Lung (tissue), 12 donors: ENCODE measurements around the gene GOLT1B. TPM values are rescaled to one million over a fixed set of nuclear protein-coding genes. Genes with fewer than 3 reads are reported as not detected.

ENCODE experiments used
- ATAC-seq: fragments of 200-7000 bp; cut with Tn5 transposase; one replicate; pipeline ENCODE4 v1.9.1; 2020; ENCODE audit warnings: moderate number of reproducible peaks; ENCODE audit not compliant: insufficient read depth, low FRiP score
- DNase-seq, 3 donors: peaks; one replicate each; pipeline ENCODE4 v3.0.0-alpha.2; 2013 to 2017
- H3K27ac ChIP-seq, 2 donors: one replicate each; pipeline ENCODE4 v1.5.1; 2013; ENCODE audit warnings: mild to moderate bottlenecking in 2 of 2, moderate library complexity in 2 of 2, control low read depth in 1 of 2, inconsistent platforms in 1 of 2, low read depth in 1 of 2, low read length in 1 of 2
- H3K27me3 ChIP-seq, 3 donors: one replicate each; pipeline ENCODE4 v1.5.1; 2013; ENCODE audit warnings: low read length in 2 of 3; ENCODE audit not compliant: control insufficient read depth in 3 of 3, insufficient read depth in 3 of 3
- H3K36me3 ChIP-seq, 4 donors: one replicate each; pipeline ENCODE4 v1.5.1; 2013; ENCODE audit warnings: low read length in 4 of 4, mild to moderate bottlenecking in 1 of 4, moderate library complexity in 1 of 4; ENCODE audit not compliant: control insufficient read depth in 4 of 4, insufficient read depth in 4 of 4
- H3K4me1 ChIP-seq, 5 donors: one replicate each; pipeline ENCODE4 v1.5.1; 2013; ENCODE audit warnings: low read length in 5 of 5, mild to moderate bottlenecking in 2 of 5, moderate library complexity in 1 of 5; ENCODE audit not compliant: control insufficient read depth in 5 of 5, insufficient read depth in 5 of 5
- H3K4me3 ChIP-seq: one replicate; pipeline ENCODE4 v1.5.1; 2013; ENCODE audit warnings: mild to moderate bottlenecking, control low read depth, moderate library complexity
- H3K9ac ChIP-seq, 2 donors: one replicate each; pipeline ENCODE4 v1.5.1; 2013; ENCODE audit warnings: low read length in 2 of 2, control low read depth in 1 of 2; ENCODE audit not compliant: insufficient read depth in 1 of 2
- H3K9me3 ChIP-seq, 4 donors: one replicate each; pipeline ENCODE4 v1.5.1; 2013; ENCODE audit warnings: low read length in 3 of 4, mild to moderate bottlenecking in 1 of 4, moderate library complexity in 1 of 4; ENCODE audit not compliant: control insufficient read depth in 4 of 4, insufficient read depth in 3 of 4
- CTCF ChIP-seq: IDR thresholded peaks from 2 replicates; pipeline ENCODE4 v1.5.1; 2012; ENCODE audit warnings: mild to moderate bottlenecking; ENCODE audit errors: control extremely low read depth, extremely low read depth
- WGBS, 2 donors: extraction: QIAGEN DNeasy Blood & Tissue Kit; methylation state at CpG; one replicate each; pipeline ENCODE4 v1.1.7; 2013; 5-methylcytosine and 5-hydroxymethylcytosine counted together
- polyA plus RNA-seq, 2 donors: library from polyadenylated mRNA; stranded (reverse); fragments of 200-250 nt; gene quantifications; one replicate each; pipeline ENCODE4 v1.2.1, GENCODE V29; 2013
- total RNA-seq, 2 donors: library from RNA; depleted of rRNA in 1 of 2; stranded (reverse); fragments of >200 nt in 1 of 2; gene quantifications; one replicate each; pipeline ENCODE4 v1.2.1, GENCODE V29; 2014 to 2021
- donor health status: control.
- donor health status: control.
- donor health status: Bipolar disorder and iron deficiency.
- donor health status: healthy.
- donor health status: DM: yes; HTN: yes; CAD: no.

Gene GOLT1B
- total and polyA plus RNA-seq, 4 donors, result 23.9 to 35.0 (median 30.8) TPM

DNA sequence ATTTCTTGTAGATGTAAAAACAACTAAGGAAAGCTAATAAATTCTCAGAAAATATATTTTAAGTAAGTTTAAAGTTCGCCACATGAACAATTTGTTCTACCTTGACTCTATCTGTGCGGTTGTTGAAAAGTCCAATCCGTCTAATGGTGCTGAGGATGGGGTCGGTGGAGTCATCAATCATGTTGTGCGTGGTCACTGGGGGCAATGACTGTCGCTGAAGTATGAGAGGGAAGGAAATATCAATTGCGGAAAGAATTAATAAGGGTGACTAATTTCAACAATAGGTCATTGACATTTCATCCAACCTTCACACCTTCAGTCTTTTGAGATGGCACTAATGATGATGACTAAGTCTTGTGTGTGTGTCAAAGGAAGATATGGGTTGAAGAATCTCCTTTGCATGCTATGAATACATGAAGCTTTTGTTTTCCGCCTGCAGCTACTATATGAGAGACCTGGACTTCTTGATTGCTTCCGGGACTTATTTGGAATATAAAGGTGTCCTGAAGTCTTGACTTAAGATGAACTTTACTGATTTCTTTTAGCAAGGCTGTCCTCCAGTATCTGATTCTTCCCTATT is 56.6 kb downstream of the GOLT1B start:
- H3K9me3 ChIP-seq, result peaks cover 0 to 2% (median 0%) of the 10 kb centered on the region in 4 donors
- 78 to 88% methylated on average over 9 of the region's 9 CpGs for WGBS, 2 donors
- H3K36me3 ChIP-seq, result no peaks in the 10 kb centered on the region
- ATAC-seq (no peak), DNase-seq (no peak)
- H3K27ac ChIP-seq, result no peak overlapping the region
- H3K4me3 ChIP-seq, result no peak overlapping the region
- no peak overlapping the region for H3K9ac ChIP-seq
- peaks cover 0 to under 1% (median 0%) of the 10 kb centered on the region in 5 donors for H3K4me1 ChIP-seq
- no peaks in the 10 kb centered on the region for H3K27me3 ChIP-seq
- TF ChIP-seq CTCF, result no peak

DNA sequence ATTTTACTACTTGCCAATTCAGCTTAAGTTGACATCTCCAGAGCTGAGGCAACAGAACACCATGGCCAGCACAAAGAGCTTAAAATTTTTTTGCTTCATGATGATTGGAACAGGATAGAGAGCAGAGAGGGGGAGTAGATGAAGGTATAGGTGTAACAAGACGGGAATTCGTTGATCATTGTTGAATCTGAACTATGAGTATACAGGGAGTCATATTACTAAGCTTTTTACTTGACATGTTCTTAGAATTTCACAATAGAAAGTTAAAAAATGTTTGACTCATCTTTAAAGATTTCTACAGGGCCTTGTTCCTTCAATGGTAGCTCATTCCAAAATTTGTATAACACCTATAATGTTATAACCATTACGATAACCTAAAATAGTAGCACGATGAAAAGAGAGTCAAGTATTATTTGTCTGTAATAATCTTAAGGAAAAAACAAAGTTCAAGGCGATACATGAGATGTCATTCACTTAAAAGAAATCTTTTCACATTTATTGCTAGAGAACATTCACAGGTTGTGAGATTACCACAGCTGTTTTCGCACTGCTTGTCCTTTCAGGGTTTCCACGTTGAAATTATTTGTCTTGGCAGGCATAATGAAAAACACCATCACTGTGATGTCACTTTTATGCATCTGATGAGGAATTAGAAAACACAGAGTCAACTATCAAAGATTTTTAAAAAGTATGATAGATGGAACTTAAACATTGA is 58.4 kb downstream of the GOLT1B start:
- no peak for TF ChIP-seq CTCF
- no peaks in the 10 kb centered on the region for H3K36me3 ChIP-seq
- no peak overlapping the region for H3K4me3 ChIP-seq
- WGBS, 2 donors, result 65 to 82% methylated on average over 7 of the region's 7 CpGs
- no peak overlapping the region for H3K9ac ChIP-seq
- no peaks in the 10 kb centered on the region for H3K27me3 ChIP-seq
- no peak for ATAC-seq
- H3K9me3 ChIP-seq, result no peaks in the 10 kb centered on the region
- no peaks in the 10 kb centered on the region for H3K4me1 ChIP-seq
- DNase-seq, result no peak
- H3K27ac ChIP-seq, result no peak overlapping the region

DNA sequence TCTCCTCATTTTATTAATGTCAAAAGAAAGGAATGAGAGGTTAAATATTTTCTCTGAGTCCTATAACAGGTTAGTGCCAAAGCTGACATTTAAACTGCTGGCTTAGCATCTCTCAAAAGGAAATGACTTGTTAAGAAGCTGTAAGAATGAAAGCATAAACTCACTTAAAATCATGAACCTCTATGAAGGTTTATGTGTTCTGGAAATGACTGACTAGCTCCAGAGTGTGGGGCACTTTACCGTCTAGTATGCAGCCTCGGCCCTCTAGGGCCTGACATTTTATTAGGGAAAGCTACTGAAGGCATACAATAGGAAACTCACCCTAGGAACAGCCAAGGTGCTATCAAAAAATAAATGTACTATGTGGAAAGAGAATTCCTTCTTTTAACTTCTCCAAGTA is 59.6 kb downstream of the GOLT1B start:
- Histone ChIP-seq H3K36me3 (no peaks in the 10 kb centered on the region), H3K9ac (no peak overlapping the region), H3K27ac (no peak overlapping the region), H3K4me1 (no peaks in the 10 kb centered on the region), H3K4me3 (no peak overlapping the region), H3K9me3 (no peaks in the 10 kb centered on the region), H3K27me3 (no peaks in the 10 kb centered on the region)
- TF ChIP-seq CTCF, result no peak
- WGBS, 2 donors, result 35 to 63% methylated on average over 2 of the region's 2 CpGs
- DNase-seq, result no peak
- no peak for ATAC-seq

- ATAC-seq (no peak), DNase-seq (no peak)
- no peak overlapping the region for H3K27ac ChIP-seq
- H3K4me3 ChIP-seq, result no peak overlapping the region
- no peaks in the 10 kb centered on the region for H3K4me1 ChIP-seq
- WGBS, 2 donors, result 79% methylated on average over 2 of the region's 2 CpGs
- no peak overlapping the region for H3K9ac ChIP-seq
- H3K36me3 ChIP-seq, result no peaks in the 10 kb centered on the region
- TF ChIP-seq CTCF, result no peak
- no peaks in the 10 kb centered on the region for H3K27me3 ChIP-seq
- H3K9me3 ChIP-seq, result no peaks in the 10 kb centered on the region
These were observed 61.3 kb downstream of the GOLT1B start for GRCh38 chr12:21562859-21563258.
